Keratinocyte (primary cell): ENCODE data around the gene MPV17L2. TPM values are rescaled to one million over a fixed set of nuclear protein-coding genes. Genes with fewer than 3 reads are reported as not detected.

Experiments
- DNase-seq: peaks from one replicate; pipeline ENCODE4 v3.0.0-alpha.2; 2011; ENCODE audit warnings: low read depth, missing footprints, low spot score
- FAIRE-seq: peaks from 2 replicates; lab custom pipeline; 2011; peaks lifted over from hg19 to GRCh38; lab: Jason Lieb, UNC
- H2AFZ ChIP-seq: 2 replicates; pipeline ENCODE4 v1.6.0; 2012; ENCODE audit warnings: low read length, control low read depth, inconsistent platforms; ENCODE audit not compliant: control insufficient read depth
- H3K27ac ChIP-seq: 2 replicates; pipeline ENCODE4 v1.5.1; 2011; ENCODE audit warnings: low read length; ENCODE audit not compliant: control insufficient read depth, insufficient read depth
- H3K27me3 ChIP-seq: 3 replicates; pipeline ENCODE4 v1.6.0; 2011; ENCODE audit warnings: low read length; ENCODE audit not compliant: control insufficient read depth, insufficient read depth; ENCODE audit errors: extremely low read depth
- H3K36me3 ChIP-seq, 2 experiments: 2 replicates in 1 of 2; 3 replicates in 1 of 2; pipeline ENCODE4 v1.5.1; 2011; ENCODE audit warnings: low read length in 2 of 2, mild to moderate bottlenecking in 1 of 2; ENCODE audit not compliant: control insufficient read depth in 2 of 2, insufficient read depth in 2 of 2; ENCODE audit errors: extremely low read depth in 1 of 2
- H3K4me1 ChIP-seq: 3 replicates; pipeline ENCODE4 v1.5.1; 2011; ENCODE audit warnings: low read length; ENCODE audit not compliant: control insufficient read depth, insufficient read depth; ENCODE audit errors: extremely low read depth
- H3K4me2 ChIP-seq: 3 replicates; pipeline ENCODE4 v1.6.0; 2011; ENCODE audit warnings: low read depth, low read length; ENCODE audit not compliant: control insufficient read depth, insufficient read depth; ENCODE audit errors: extremely low read depth
- H3K4me3 ChIP-seq, 3 experiments: fragments of 200-600 bp in 1 of 3; sonication (generic) in 1 of 3; 2 replicates in 2 of 3; 3 replicates in 1 of 3; pipeline ENCODE4 v1.5.1; 2011 to 2016; ENCODE audit warnings: low read length in 3 of 3, mild to moderate bottlenecking in 3 of 3, control low read depth in 2 of 3, inconsistent platforms in 1 of 3, low read depth in 1 of 3, mixed read lengths in 1 of 3, mixed run types in 1 of 3, moderate library complexity in 1 of 3; ENCODE audit not compliant: control insufficient read depth in 2 of 3, insufficient read depth in 2 of 3; ENCODE audit errors: extremely low read depth in 1 of 3
- H3K79me2 ChIP-seq: 2 replicates; pipeline ENCODE4 v1.6.0; 2012; ENCODE audit warnings: low read length; ENCODE audit not compliant: control insufficient read depth, insufficient read depth
- H3K9ac ChIP-seq: 3 replicates; pipeline ENCODE4 v1.6.0; 2011; ENCODE audit warnings: low read length; ENCODE audit not compliant: control insufficient read depth, insufficient read depth; ENCODE audit errors: extremely low read depth
- H3K9me1 ChIP-seq: 3 replicates; pipeline ENCODE4 v1.6.0; 2011; ENCODE audit warnings: low read length; ENCODE audit not compliant: control insufficient read depth, insufficient read depth; ENCODE audit errors: extremely low read depth
- H3K9me3 ChIP-seq: 2 replicates; pipeline ENCODE4 v1.5.1; 2012; ENCODE audit warnings: low read depth, low read length; ENCODE audit not compliant: control insufficient read depth
- H4K20me1 ChIP-seq: 3 replicates; pipeline ENCODE4 v1.6.0; 2011; ENCODE audit warnings: low read length; ENCODE audit not compliant: control insufficient read depth, insufficient read depth; ENCODE audit errors: extremely low read depth
- CTCF ChIP-seq, 3 experiments: IDR thresholded peaks in 1 of 3; conservative IDR thresholded peaks in 1 of 3; optimal IDR thresholded peaks in 1 of 3; 2 replicates in 2 of 3; 3 replicates in 1 of 3; pipeline versions ENCODE3 to v1.5.1; 2011; ENCODE audit warnings: low read length in 3 of 3, mild to moderate bottlenecking in 3 of 3, moderate library complexity in 2 of 3, control low read depth in 1 of 3, inconsistent platforms in 1 of 3; ENCODE audit not compliant: insufficient read depth in 2 of 3; ENCODE audit errors: extremely low read depth in 1 of 3
- EZH2 ChIP-seq: IDR thresholded peaks from one replicate; pipeline ENCODE4 v1.6.1; 2012; ENCODE audit warnings: inconsistent platforms, mild to moderate bottlenecking, low read length, moderate library complexity
- dilution Hi-C: fragments of 300-500 bp; cut with MboI; formaldehyde crosslinking; loops from one replicate; pipeline ENCODE4 v1.7.0; 2020; ENCODE audit warnings: low sequenced_read_pairs; ENCODE audit not compliant: extremely low pct_ligation_motif_present
- polyA plus RNA-seq, 5 experiments: library from polyadenylated mRNA; depleted of rRNA in 3 of 5; stranded (reverse) in 3 of 5; stranded (forward) in 1 of 5; unstranded in 1 of 5; fragments of >200 nt; gene quantifications; 1 replicate in 1 of 5; 2 replicates in 3 of 5; 3 replicates in 1 of 5; pipeline versions ENCODE4 v1.2.1 to v1.2.3, GENCODE V29; 2011 to 2012; ENCODE audit warnings: missing spikeins in 2 of 5, low read depth in 1 of 5, low replicate concordance in 1 of 5

The MPV17L2 gene
- polyA plus RNA-seq, 1 donor (not counting 4 experiments of a cell fraction or from before 2014, with no cell fraction given) = 26.3 TPM

DNA sequence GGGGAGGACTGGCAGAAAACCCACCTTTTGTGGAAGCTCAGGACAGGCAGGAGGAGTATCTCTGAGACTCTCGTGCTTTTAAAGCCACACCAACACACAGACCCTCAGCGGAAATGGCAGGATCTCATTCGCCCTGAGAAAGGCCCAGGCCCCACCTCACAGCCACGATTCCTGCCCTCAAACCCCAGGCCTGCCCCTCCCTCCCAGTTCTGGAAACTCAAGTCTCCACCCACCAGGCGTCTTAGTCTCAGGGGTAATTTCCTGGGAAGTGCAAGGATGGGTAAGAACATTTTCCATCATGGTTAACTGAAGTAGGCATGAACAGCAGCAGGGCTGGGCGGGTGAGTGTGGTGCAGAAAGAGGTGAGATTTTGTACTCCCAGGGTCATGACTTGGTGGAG is 41.2 kb downstream of the MPV17L2 start:
- no peaks in the 10 kb centered on the region for H3K79me2 ChIP-seq
- no peaks in the 10 kb centered on the region for H3K4me1 ChIP-seq
- no peak for TF ChIP-seq CTCF (optimal IDR thresholded peaks at IDR 0.05 in 1 of 3, IDR thresholded peaks at IDR 0.05 in 1 of 3, conservative IDR thresholded peaks at IDR 0.05 in 1 of 3; ENCODE audit: extremely low read depth in 1 of 3, insufficient read depth in 2 of 3, low read length in 3 of 3)
- TF ChIP-seq EZH2 = no peak
- dilution Hi-C loops = no loop called here
- DNase-seq (no peak), FAIRE-seq (no peak)
- no peak overlapping the region for H3K4me2 ChIP-seq
- H3K9me1 ChIP-seq = no peaks in the 10 kb centered on the region
- no peak overlapping the region for H3K4me3 ChIP-seq
- no peak overlapping the region for H3K27ac ChIP-seq
- H3K9me3 ChIP-seq = no peaks in the 10 kb centered on the region
- H3K9ac ChIP-seq = no peak overlapping the region
- H3K36me3 ChIP-seq = no peaks in the 10 kb centered on the region
- H2AFZ ChIP-seq = no peak overlapping the region
- H4K20me1 ChIP-seq = no peaks in the 10 kb centered on the region
- peaks cover 20% of the 10 kb centered on the region for H3K27me3 ChIP-seq

- H3K4me3 ChIP-seq = no peak overlapping the region
- no peak overlapping the region for H2AFZ ChIP-seq
- FAIRE-seq = no peak
- no peaks in the 10 kb centered on the region for H3K36me3 ChIP-seq
- H3K27me3 ChIP-seq = no peaks in the 10 kb centered on the region
- no peaks in the 10 kb centered on the region for H3K9me1 ChIP-seq
- TF ChIP-seq CTCF (optimal IDR thresholded peaks at IDR 0.05 in 1 of 3, IDR thresholded peaks at IDR 0.05 in 1 of 3, conservative IDR thresholded peaks at IDR 0.05 in 1 of 3; ENCODE audit: extremely low read depth in 1 of 3, insufficient read depth in 2 of 3, low read length in 3 of 3) = no peak
- no peak for TF ChIP-seq EZH2
- H3K9me3 ChIP-seq = no peaks in the 10 kb centered on the region
- no peak overlapping the region for H3K9ac ChIP-seq
- H3K4me2 ChIP-seq = no peak overlapping the region
- no peaks in the 10 kb centered on the region for H3K79me2 ChIP-seq
- H3K27ac ChIP-seq = no peak overlapping the region
- H4K20me1 ChIP-seq = peaks cover 4% of the 10 kb centered on the region
- no peak for DNase-seq
- no peaks in the 10 kb centered on the region for H3K4me1 ChIP-seq
- dilution Hi-C loops = no loop called here
Observed at GRCh38 chr19:18239303-18239702, 46.3 kb downstream of the MPV17L2 start.
